HepG2 (cell line): Measurements from ENCODE around the gene DNMT1. TPM values are rescaled to one million over a fixed set of nuclear protein-coding genes. Genes with fewer than 3 reads are reported as not detected.

ENCODE experiments used
- AKAP8 ChIP-seq: sonication (generic); formaldehyde crosslinking; IDR thresholded peaks from 2 replicates; pipeline ENCODE4 v1.5.1; 2020; ENCODE audit warnings: mild to moderate bottlenecking, missing genetic modification reagents
- JDP2 ChIP-seq: sonication (generic); formaldehyde crosslinking; IDR thresholded peaks from 2 replicates; pipeline ENCODE4 v1.8.1; 2022; ENCODE audit warnings: missing genetic modification reagents, borderline replicate concordance
- MAFF ChIP-seq: IDR thresholded peaks from 2 replicates; pipeline ENCODE4 v1.6.1; 2011; ENCODE audit warnings: low read depth, low read length, improper control_type of control experiment
- NFIC ChIP-seq: IDR thresholded peaks from 2 replicates; pipeline ENCODE4 v1.6.1; 2012; ENCODE audit warnings: mild to moderate bottlenecking, low read length, inconsistent platforms
- RERE ChIP-seq: IDR thresholded peaks from 2 replicates; pipeline ENCODE4 v1.6.1; 2016; ENCODE audit warnings: low read depth, missing genetic modification reagents, missing compliant biosample characterization
- SRSF1 ChIP-seq: fragments of 200-400 bp; formaldehyde crosslinking; optimal IDR thresholded peaks from 2 replicates; pipeline ENCODE3; 2017; ENCODE audit warnings: mild to moderate bottlenecking, low read depth, low read length, moderate library complexity
- THRA ChIP-seq: sonication (generic); formaldehyde crosslinking; IDR thresholded peaks from 2 replicates; pipeline ENCODE4 v1.4.0; 2020; ENCODE audit warnings: missing genetic modification reagents, borderline replicate concordance
- ZBTB38 ChIP-seq: sonication (generic); formaldehyde crosslinking; IDR thresholded peaks from 2 replicates; pipeline ENCODE4 v1.5.1; 2020; ENCODE audit warnings: mild to moderate bottlenecking, missing genetic modification reagents
- ZFYVE20 ChIP-seq: sonication (generic); formaldehyde crosslinking; IDR thresholded peaks from 2 replicates; pipeline ENCODE4 v1.8.0; 2023; ENCODE audit warnings: low read depth, mild to moderate bottlenecking, moderate library complexity, missing genetic modification reagents, borderline replicate concordance
- ZMYM4 ChIP-seq: sonication (generic); formaldehyde crosslinking; IDR thresholded peaks from 2 replicates; pipeline ENCODE4 v1.8.1; 2023; ENCODE audit warnings: mild to moderate bottlenecking, missing genetic modification reagents
- ZNF142 ChIP-seq: sonication (generic); formaldehyde crosslinking; IDR thresholded peaks from 2 replicates; pipeline ENCODE4 v1.4.0; 2020; ENCODE audit warnings: missing genetic modification reagents
- ZNF670 ChIP-seq: sonication (generic); formaldehyde crosslinking; IDR thresholded peaks from 2 replicates; pipeline ENCODE4 v1.8.0; 2022; ENCODE audit warnings: mild to moderate bottlenecking, missing genetic modification reagents, borderline replicate concordance
- ZNF784 ChIP-seq: sonication (generic); formaldehyde crosslinking; IDR thresholded peaks from 2 replicates; pipeline ENCODE4 v1.5.1; 2020; ENCODE audit warnings: missing genetic modification reagents, mild to moderate bottlenecking, borderline replicate concordance
- polyA plus RNA-seq, 8 experiments: library from polyadenylated mRNA; depleted of rRNA in 3 of 8; stranded (reverse) in 7 of 8; unstranded in 1 of 8; fragments of >200 nt; fragmentation: Illumina TruSeq in 4 of 8; extraction: Trizol in 4 of 8; gene quantifications; 2 replicates each; pipeline versions ENCODE4 v1.2.1 to v1.2.3, GENCODE V29; 2011 to 2016; ENCODE audit warnings: low read depth in 4 of 8, missing spikeins in 1 of 8, mixed read lengths in 1 of 8; ENCODE audit not compliant: insufficient read depth in 1 of 8
- total RNA-seq, 5 experiments: library from RNA; depleted of rRNA; stranded (reverse); fragments of >200 nt; fragmentation: Illumina TruSeq; extraction: Trizol; gene quantifications; 2 replicates each; pipeline ENCODE4 v1.2.3, GENCODE V29; 2016; ENCODE audit warnings: low read depth in 1 of 5

Gene DNMT1
- total and polyA plus RNA-seq, 2 of the 13 experiments (the other 11 are each of a cell fraction or from before 2014, with no cell fraction given): 31.2 to 91.1 TPM

GRCh38 chr19:10194500-10195198 is at the start of gene DNMT1 (continued):
- TF ChIP-seq ZNF142 (CRISPR knock-in tag): peak; percentile 31; the same call in 1 of the 2 replicates
- TF ChIP-seq NFIC: no peak
- 0 out of 2 replicates have a peak, but pooled peaks have one; percentile 12 for TF ChIP-seq THRA (CRISPR knock-in tag)
- no peak for TF ChIP-seq RERE
- peak; percentile 76 for TF ChIP-seq AKAP8 (CRISPR knock-in tag)
- peak; percentile 93 for TF ChIP-seq ZBTB38 (CRISPR knock-in tag)
- no peak; the same call in 1 of the 2 replicates for TF ChIP-seq ZNF670 (CRISPR knock-in tag)
- no peak for TF ChIP-seq MAFF
- TF ChIP-seq JDP2 (CRISPR knock-in tag): peak; percentile 73; the same call in 1 of the 2 replicates
- no peak for TF ChIP-seq ZFYVE20 (CRISPR knock-in tag)
- peak; percentile 54; the same call in 1 of the 2 replicates for TF ChIP-seq ZMYM4
- peak; percentile 79 for TF ChIP-seq ZNF784 (CRISPR knock-in tag)
- TF ChIP-seq SRSF1: peak; percentile 62
